GM19438 (cell line): ENCODE results near the gene KLK10.

Experiments used
- ATAC-seq: cut with Tn5 transposase; IDR thresholded peaks from one replicate; pipeline ENCODE4 v1.9.1; 2021; ENCODE audit warnings: low read depth; ENCODE audit not compliant: unreplicated experiment

Gene KLK10

GRCh38 chr19:51019544-51019925, at the start of gene KLK10:
Gene KLK10 (minus strand): TSS chr19:51019709. CDS start chr19:51019130, 579 bp downstream.
- ATAC-seq: no peak

- ATAC-seq: no peak
These were observed 47.1 kb upstream of the KLK10 start for GRCh38 chr19:51066393-51067186.

GRCh38 chr19:51065221-51065960, 45.9 kb upstream of the KLK10 start:
- ATAC-seq: no peak

- ATAC-seq: no peak
These were observed 45.2 kb upstream of the KLK10 start, which contains the start of gene KLK13 for GRCh38 chr19:51064534-51065220. Gene KLK13 (minus strand): TSS chr19:51065092. CDS start chr19:51065067, 25 bp downstream.

GRCh38 chr19:51063664-51064063, 44.2 kb upstream of the KLK10 start:
- no peak for ATAC-seq

GRCh38 chr19:51060973-51061372, 41.5 kb upstream of the KLK10 start:
- no peak for ATAC-seq

- ATAC-seq: no peak
These were observed 40.8 kb upstream of the KLK10 start for GRCh38 chr19:51060336-51060735.

- no peak for ATAC-seq
These were observed 40.2 kb upstream of the KLK10 start for GRCh38 chr19:51059715-51060114.

GRCh38 chr19:51055866-51056265, 36.4 kb upstream of the KLK10 start:
- ATAC-seq: no peak

- ATAC-seq: no peak
These were observed 27.5 kb upstream of the KLK10 start for GRCh38 chr19:51047031-51047335.

GRCh38 chr19:51044327-51044726, 24.8 kb upstream of the KLK10 start:
- ATAC-seq: no peak

GRCh38 chr19:51043497-51043896, 24.0 kb upstream of the KLK10 start:
- no peak for ATAC-seq

GRCh38 chr19:51040151-51040550, 20.6 kb upstream of the KLK10 start:
- no peak for ATAC-seq

GRCh38 chr19:51036519-51036918, 17.0 kb upstream of the KLK10 start:
- ATAC-seq: no peak

- ATAC-seq: no peak
These were observed 15.2 kb upstream of the KLK10 start, which contains the start of gene KLK12 for GRCh38 chr19:51034704-51035103. Gene KLK12 (minus strand): TSS chr19:51035002. CDS start chr19:51034621, 381 bp downstream.

GRCh38 chr19:51031880-51032225, 12.3 kb upstream of the KLK10 start:
- no peak for ATAC-seq

GRCh38 chr19:51031220-51031879, 11.8 kb upstream of the KLK10 start:
- no peak for ATAC-seq

- no peak for ATAC-seq
These were observed 11.1 kb upstream of the KLK10 start for GRCh38 chr19:51030631-51031030.

GRCh38 chr19:51029718-51030117, 10.2 kb upstream of the KLK10 start:
- no peak for ATAC-seq

GRCh38 chr19:51027873-51028272, 8.4 kb upstream of the KLK10 start:
- ATAC-seq: no peak
